A549 (cell line): Measurements from ENCODE around the gene SIGLEC5. TPM values are rescaled to one million over a fixed set of nuclear protein-coding genes. Genes with fewer than 3 reads are reported as not detected.
A peak's percentile ranks its signal among the peaks of the same experiment; 100 is the strongest.

Experiments
- ATAC-seq, 2 experiments: fragments of 200-7000 bp in 1 of 2; fragments of >200 bp in 1 of 2; cut with Nextera tagmentation in 1 of 2; cut with Tn5 transposase in 1 of 2; 3 replicates each; pipeline versions ENCODE4 v1.8.0 to v1.9.1; 2018 to 2020; ENCODE audit warnings: mild to moderate bottlenecking in 1 of 2, moderate library complexity in 1 of 2
- CTCF ChIA-PET: fragments of 300-600 bp; sonication (Branson Sonifier 250); formaldehyde crosslinking; extraction: SDS; loops from one replicate; lab custom pipeline; 2021; ENCODE audit warnings: antibody characterized with exemption, inconsistent platforms; lab: Yijun Ruan, JAX
- POLR2A ChIA-PET: fragments of 350-600 bp; formaldehyde crosslinking; extraction: SDS; loops from one replicate; lab custom pipeline; 2021; ENCODE audit warnings: antibody characterized with exemption, inconsistent platforms; lab: Yijun Ruan, JAX
- DNase-seq, 2 experiments: peaks; one replicate each; pipeline versions ENCODE4 v3.0.0 to v3.0.0-alpha.2; 2011 to 2016; ENCODE audit warnings: low read depth in 1 of 2, low spot score in 1 of 2
- FAIRE-seq: peaks from 2 replicates; lab custom pipeline; 2011; peaks lifted over from hg19 to GRCh38; lab: Jason Lieb, UNC
- H3K27ac ChIP-seq, 2 experiments: fragments of >200 bp; sonication (Bioruptor Twin); formaldehyde crosslinking; 3 replicates each; pipeline ENCODE4 v1.5.1; 2016 to 2017
- H3K4me1 ChIP-seq: fragments of >200 bp; sonication (Bioruptor Twin); formaldehyde crosslinking; 3 replicates; pipeline ENCODE4 v1.6.1; 2016
- H3K4me2 ChIP-seq: fragments of >200 bp; sonication (Bioruptor Twin); formaldehyde crosslinking; 3 replicates; pipeline ENCODE4 v1.6.1; 2016
- H3K4me3 ChIP-seq: fragments of >200 bp; sonication (Bioruptor Twin); formaldehyde crosslinking; 3 replicates; pipeline ENCODE4 v1.5.1; 2016
- H3K9me3 ChIP-seq: fragments of >200 bp; sonication (Bioruptor Twin); formaldehyde crosslinking; 3 replicates; pipeline ENCODE4 v1.6.1; 2016
- BHLHE40 ChIP-seq: IDR thresholded peaks from 2 replicates; pipeline ENCODE4 v1.6.1; 2012; ENCODE audit warnings: low read depth, low read length, inconsistent platforms
- CBX8 ChIP-seq: fragments of 200-600 bp; sonication (generic); IDR thresholded peaks from 2 replicates; pipeline ENCODE4 v1.6.1; 2016
- CEBPB ChIP-seq, 2 experiments: fragments of >200 bp in 1 of 2; sonication (Bioruptor Twin) in 1 of 2; formaldehyde crosslinking in 1 of 2; IDR thresholded peaks; 2 replicates each; pipeline ENCODE4 v1.6.1; 2012 to 2016
- CHD4 ChIP-seq: fragments of 200-600 bp; sonication (generic); IDR thresholded peaks from 2 replicates; pipeline ENCODE4 v1.6.1; 2016; ENCODE audit warnings: antibody characterized with exemption, mild to moderate bottlenecking, borderline replicate concordance
- E2F6 ChIP-seq: IDR thresholded peaks from 2 replicates; pipeline ENCODE4 v1.6.1; 2012; ENCODE audit warnings: low read depth, borderline replicate concordance
- GATA3 ChIP-seq: IDR thresholded peaks from 2 replicates; pipeline ENCODE4 v1.6.1; 2012; ENCODE audit warnings: borderline replicate concordance
- HEYL ChIP-seq: fragments of 250-450 bp; sonication (Bioruptor Pico); IDR thresholded peaks from 2 replicates; pipeline ENCODE4 v1.8.0; 2021; ENCODE audit warnings: mild to moderate bottlenecking, moderate library complexity
- HOXB13 ChIP-seq: fragments of 250-450 bp; sonication (Bioruptor Pico); IDR thresholded peaks from 2 replicates; pipeline ENCODE4 v1.5.0; 2020; ENCODE audit warnings: low read depth, mild to moderate bottlenecking, moderate library complexity
- HOXB5 ChIP-seq: fragments of 250-450 bp; sonication (Bioruptor Pico); IDR thresholded peaks from 2 replicates; pipeline ENCODE4 v1.5.0; 2020; ENCODE audit warnings: mild to moderate bottlenecking, moderate library complexity
- KDM5A ChIP-seq: fragments of 200-600 bp; sonication (generic); IDR thresholded peaks from 2 replicates; pipeline ENCODE4 v1.6.1; 2016; ENCODE audit warnings: antibody characterized with exemption, mild to moderate bottlenecking
- MAFK ChIP-seq: fragments of 450-650 bp; IDR thresholded peaks from 2 replicates; pipeline ENCODE4 v1.6.1; 2014; ENCODE audit not compliant: partially characterized antibody
- MAX ChIP-seq: IDR thresholded peaks from 2 replicates; pipeline ENCODE4 v1.6.1; 2012
- PHF8 ChIP-seq: fragments of 200-600 bp; sonication (generic); IDR thresholded peaks from 2 replicates; pipeline ENCODE4 v1.6.1; 2016; ENCODE audit warnings: low read depth, mild to moderate bottlenecking, antibody characterized with exemption, moderate library complexity, borderline replicate concordance
- POLR2A ChIP-seq: IDR thresholded peaks from 2 replicates; pipeline ENCODE4 v1.6.1; 2012; ENCODE audit warnings: mild to moderate bottlenecking, low read length
- RCOR1 ChIP-seq: fragments of 150-350 bp; IDR thresholded peaks from 2 replicates; pipeline ENCODE4 v1.6.1; 2014; ENCODE audit warnings: antibody characterized with exemption, low read length, low read depth
- SMC3 ChIP-seq: fragments of >200 bp; sonication (Bioruptor Twin); formaldehyde crosslinking; IDR thresholded peaks from 3 replicates; pipeline ENCODE4 v1.6.1; 2018; ENCODE audit warnings: inconsistent platforms
- TFCP2L1 ChIP-seq: fragments of 250-450 bp; sonication (Bioruptor Pico); IDR thresholded peaks from 2 replicates; pipeline ENCODE4 v1.5.0; 2021; ENCODE audit warnings: mild to moderate bottlenecking
- ZFP36 ChIP-seq: fragments of 450-650 bp; IDR thresholded peaks from 2 replicates; pipeline ENCODE4 v1.6.1; 2014; ENCODE audit warnings: borderline replicate concordance; ENCODE audit not compliant: partially characterized antibody
- ZSCAN20 ChIP-seq: fragments of 250-450 bp; sonication (Bioruptor Pico); IDR thresholded peaks from 2 replicates; pipeline ENCODE4 v1.8.0; 2022; ENCODE audit warnings: mild to moderate bottlenecking, moderate library complexity
- WGBS: methylation state at CpG from one replicate; pipeline ENCODE4 v1.1.6; 2017; ENCODE audit errors: missing lambda C conversion rate; 5-methylcytosine and 5-hydroxymethylcytosine counted together
- polyA plus RNA-seq, 4 experiments: library from polyadenylated mRNA; depleted of rRNA in 3 of 4; stranded (reverse); fragments of >200 nt; fragmentation: RNase III in 1 of 4; extraction: RNeasy Plus Mini Kit Qiagen cat#74134 plus additional on column Dnase treatment in 1 of 4; gene quantifications; 2 replicates in 3 of 4; 3 replicates in 1 of 4; pipeline ENCODE4 v1.2.3, GENCODE V29; 2011 to 2017
- TF ChIP-seq, protein P1 (sequence below): fragments of >200 bp; sonication (Bioruptor Twin); formaldehyde crosslinking; IDR thresholded peaks from 3 replicates; pipeline ENCODE4 v1.5.1; 2016

SIGLEC5 gene
- polyA plus RNA-seq, 2 of the 4 experiments (the other 2 are of a cell fraction), result not detected

GRCh38 chr19:51592521-51592920 lies 37.7 kb downstream of the SIGLEC5 start:
- Histone ChIP-seq H3K4me3 (no peak overlapping the region), H3K27ac (no peak overlapping the region), H3K4me2 (no peak overlapping the region), H3K9me3 (peaks cover 62% of the 10 kb centered on the region), H3K4me1 (0 out of 3 replicates have a peak, but pooled peaks cover 3% of the 10 kb centered on the region)
- 42% methylated on average over 1 of the region's 1 CpG for WGBS
- CTCF ChIA-PET, result no interaction called here
- POLR2A ChIA-PET, result no interaction called here
- no peak for DNase-seq
- FAIRE-seq, result no peak
- TF ChIP-seq HEYL (no peak), POLR2A (no peak), CEBPB (IDR thresholded peaks at IDR 0.05) (no peak), MAX (no peak), E2F6 (no peak), RCOR1 (no peak), TFCP2L1 (CRISPR knock-in tag) (no peak), ZSCAN20 (CRISPR knock-in tag) (no peak), HOXB5 (CRISPR knock-in tag) (no peak), HOXB13 (no peak)
- TF ChIP-seq, protein P1, sequence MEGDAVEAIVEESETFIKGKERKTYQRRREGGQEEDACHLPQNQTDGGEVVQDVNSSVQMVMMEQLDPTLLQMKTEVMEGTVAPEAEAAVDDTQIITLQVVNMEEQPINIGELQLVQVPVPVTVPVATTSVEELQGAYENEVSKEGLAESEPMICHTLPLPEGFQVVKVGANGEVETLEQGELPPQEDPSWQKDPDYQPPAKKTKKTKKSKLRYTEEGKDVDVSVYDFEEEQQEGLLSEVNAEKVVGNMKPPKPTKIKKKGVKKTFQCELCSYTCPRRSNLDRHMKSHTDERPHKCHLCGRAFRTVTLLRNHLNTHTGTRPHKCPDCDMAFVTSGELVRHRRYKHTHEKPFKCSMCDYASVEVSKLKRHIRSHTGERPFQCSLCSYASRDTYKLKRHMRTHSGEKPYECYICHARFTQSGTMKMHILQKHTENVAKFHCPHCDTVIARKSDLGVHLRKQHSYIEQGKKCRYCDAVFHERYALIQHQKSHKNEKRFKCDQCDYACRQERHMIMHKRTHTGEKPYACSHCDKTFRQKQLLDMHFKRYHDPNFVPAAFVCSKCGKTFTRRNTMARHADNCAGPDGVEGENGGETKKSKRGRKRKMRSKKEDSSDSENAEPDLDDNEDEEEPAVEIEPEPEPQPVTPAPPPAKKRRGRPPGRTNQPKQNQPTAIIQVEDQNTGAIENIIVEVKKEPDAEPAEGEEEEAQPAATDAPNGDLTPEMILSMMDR, result no peak
- TF ChIP-seq, all 56 proteins: peak for 0
- no peak for ATAC-seq

DNA sequence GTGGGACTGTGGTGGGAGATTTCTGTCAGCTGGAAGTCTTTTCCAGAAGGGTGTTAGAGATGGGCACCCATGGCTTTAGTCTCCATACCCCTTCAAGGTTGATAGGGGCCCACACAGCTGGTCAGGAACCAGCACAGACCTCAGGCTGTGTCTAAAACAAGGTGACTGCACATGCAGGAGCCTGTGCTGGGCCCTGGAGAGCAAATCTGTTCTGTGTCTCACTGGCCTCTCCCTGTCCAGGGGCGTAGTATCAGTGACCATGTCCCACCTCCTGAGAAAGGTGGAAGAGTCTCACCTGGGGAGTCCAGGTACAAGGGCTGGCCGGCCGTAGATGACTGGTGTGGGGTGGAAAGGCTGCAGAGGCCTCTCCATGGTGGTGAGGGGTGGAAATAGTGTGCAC lies 39.8 kb downstream of the SIGLEC5 start:
- 100% methylated on average over 3 of the region's 3 CpGs for WGBS
- TF ChIP-seq PHF8, result no peak
- no peak for TF ChIP-seq ZFP36
- TF ChIP-seq SMC3, result no peak
- no peak for TF ChIP-seq GATA3
- TF ChIP-seq CBX8, result no peak
- TF ChIP-seq KDM5A, result no peak
- TF ChIP-seq BHLHE40, result no peak
- TF ChIP-seq HOXB13, result no peak
- TF ChIP-seq, all 56 proteins: peak for 0
- H3K4me1 ChIP-seq, result 0 out of 3 replicates have a peak, but pooled peaks cover 3% of the 10 kb centered on the region
- DNase-seq, result no peak
- H3K9me3 ChIP-seq, result peaks cover 77% of the 10 kb centered on the region
- ChIA-PET POLR2A (no interaction called here), CTCF (no interaction called here)
- FAIRE-seq, result no peak
- no peak overlapping the region for H3K4me3 ChIP-seq
- no peak overlapping the region for H3K4me2 ChIP-seq
- no peak overlapping the region for H3K27ac ChIP-seq
- no peak for ATAC-seq

- H3K4me1 ChIP-seq, result no peaks in the 10 kb centered on the region
- peak; percentile 15 for TF ChIP-seq MAFK
- TF ChIP-seq CHD4, result no peak
- POLR2A ChIA-PET, result no interaction called here
- WGBS, result 91% methylated on average over 2 of the region's 2 CpGs
- H3K9me3 ChIP-seq, result peaks cover 79% of the 10 kb centered on the region
- H3K4me3 ChIP-seq, result no peak overlapping the region
- DNase-seq (no peak), ATAC-seq (no peak), FAIRE-seq (no peak)
- CTCF ChIA-PET, result no interaction called here
- H3K27ac ChIP-seq, result no peak overlapping the region
- H3K4me2 ChIP-seq, result no peak overlapping the region
Observed at GRCh38 chr19:51589511-51589910, 40.7 kb downstream of the SIGLEC5 start.
